GM21576 (cell line): Measurements from ENCODE around the gene HACE1.

Source experiments
- ATAC-seq: cut with Tn5 transposase; IDR thresholded peaks from one replicate; pipeline ENCODE4 v1.9.1; 2021; ENCODE audit warnings: mild to moderate bottlenecking, moderate library complexity; ENCODE audit not compliant: unreplicated experiment

The HACE1 gene

DNA sequence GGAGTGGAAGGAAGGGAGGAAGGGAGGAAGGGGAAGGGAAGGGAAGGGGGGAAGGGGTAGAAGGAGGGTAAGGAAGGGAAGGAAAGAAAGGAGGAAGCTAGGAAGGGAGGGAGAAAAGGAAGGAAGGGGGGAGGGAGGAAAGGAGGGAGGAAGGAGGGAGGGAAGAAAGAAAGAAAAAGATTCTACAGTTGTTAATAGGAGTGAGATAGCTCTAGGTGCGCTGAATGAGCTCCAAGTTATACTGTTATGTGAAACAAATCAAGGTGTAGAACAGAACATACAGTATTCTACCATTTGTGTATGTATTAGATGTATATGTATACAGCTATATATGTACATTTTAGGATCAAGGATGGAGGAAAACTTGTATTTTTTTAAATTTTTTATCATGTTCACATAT is 167.7 kb downstream of the HACE1 start:
- no peak for ATAC-seq

DNA sequence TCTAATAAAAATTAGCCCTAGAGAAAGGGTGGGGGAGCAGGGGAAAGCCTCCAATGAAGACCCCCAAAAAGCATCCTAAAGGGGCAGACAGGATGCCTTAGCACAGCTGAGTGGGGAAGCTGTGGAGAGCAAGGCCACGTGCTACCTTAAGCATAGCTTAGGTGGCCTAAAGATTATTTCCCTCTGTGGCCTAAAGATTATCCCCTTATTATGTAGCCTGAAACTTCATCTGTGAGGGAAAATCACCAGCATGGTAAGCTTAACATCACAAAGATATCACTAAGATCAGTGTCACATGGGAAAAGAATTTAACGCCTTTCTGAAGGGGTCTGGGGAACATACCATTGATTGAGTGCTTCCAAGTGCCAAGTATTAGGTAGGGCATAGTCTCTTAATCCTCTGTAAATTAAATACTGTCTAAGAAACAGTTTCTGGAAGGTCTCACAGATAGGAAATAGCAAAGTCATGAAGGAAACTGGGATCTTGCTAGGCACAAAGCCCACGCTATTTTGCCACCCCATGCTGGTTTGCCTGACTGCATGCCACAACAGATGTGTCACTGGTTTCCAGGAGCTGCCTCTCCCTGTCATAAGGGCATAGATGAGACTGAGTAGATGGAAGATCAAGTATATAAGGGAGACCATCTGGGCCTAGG is 170.0 kb downstream of the HACE1 start:
- no peak for ATAC-seq

DNA sequence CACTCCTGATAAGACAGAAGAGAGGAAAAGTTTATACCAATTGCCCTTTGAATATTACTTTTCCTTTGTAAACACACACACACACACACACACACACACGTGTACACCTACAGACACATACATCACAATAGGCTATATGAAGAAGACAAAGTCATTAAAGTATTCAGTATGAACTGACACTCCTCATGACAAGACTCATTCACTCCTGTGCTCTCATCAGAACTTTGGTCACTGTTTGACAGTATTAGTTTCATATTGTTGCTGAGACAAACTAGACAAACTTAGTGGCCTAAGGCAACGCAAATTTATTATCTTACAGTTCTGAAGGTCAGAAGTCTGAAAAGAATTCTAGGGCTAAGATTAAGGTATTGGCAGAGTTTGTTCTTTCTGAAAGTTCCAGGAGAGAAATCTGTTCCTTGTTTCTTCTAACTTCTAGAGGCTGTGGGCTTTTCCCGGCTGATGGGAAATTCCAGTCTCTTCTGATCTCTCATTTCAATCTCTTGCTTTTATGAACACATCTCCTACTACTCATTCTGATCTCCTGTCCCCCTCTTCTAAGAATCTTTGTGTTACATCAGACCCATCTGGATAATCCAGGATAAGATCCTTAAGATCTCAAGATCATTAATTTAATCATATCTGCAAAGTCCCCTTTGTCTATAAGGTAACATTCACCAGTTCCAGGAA is 171.3 kb downstream of the HACE1 start:
- ATAC-seq = no peak

- no peak for ATAC-seq
Observed at GRCh38 chr6:104686550-104687175, 173.1 kb downstream of the HACE1 start.

- ATAC-seq = no peak
Observed at GRCh38 chr6:104685871-104686549, 173.7 kb downstream of the HACE1 start.

- ATAC-seq = no peak
Observed at GRCh38 chr6:104684911-104685415, 174.8 kb downstream of the HACE1 start.

GRCh38 chr6:104683809-104684208 is 175.9 kb downstream of the HACE1 start:
- no peak for ATAC-seq

DNA sequence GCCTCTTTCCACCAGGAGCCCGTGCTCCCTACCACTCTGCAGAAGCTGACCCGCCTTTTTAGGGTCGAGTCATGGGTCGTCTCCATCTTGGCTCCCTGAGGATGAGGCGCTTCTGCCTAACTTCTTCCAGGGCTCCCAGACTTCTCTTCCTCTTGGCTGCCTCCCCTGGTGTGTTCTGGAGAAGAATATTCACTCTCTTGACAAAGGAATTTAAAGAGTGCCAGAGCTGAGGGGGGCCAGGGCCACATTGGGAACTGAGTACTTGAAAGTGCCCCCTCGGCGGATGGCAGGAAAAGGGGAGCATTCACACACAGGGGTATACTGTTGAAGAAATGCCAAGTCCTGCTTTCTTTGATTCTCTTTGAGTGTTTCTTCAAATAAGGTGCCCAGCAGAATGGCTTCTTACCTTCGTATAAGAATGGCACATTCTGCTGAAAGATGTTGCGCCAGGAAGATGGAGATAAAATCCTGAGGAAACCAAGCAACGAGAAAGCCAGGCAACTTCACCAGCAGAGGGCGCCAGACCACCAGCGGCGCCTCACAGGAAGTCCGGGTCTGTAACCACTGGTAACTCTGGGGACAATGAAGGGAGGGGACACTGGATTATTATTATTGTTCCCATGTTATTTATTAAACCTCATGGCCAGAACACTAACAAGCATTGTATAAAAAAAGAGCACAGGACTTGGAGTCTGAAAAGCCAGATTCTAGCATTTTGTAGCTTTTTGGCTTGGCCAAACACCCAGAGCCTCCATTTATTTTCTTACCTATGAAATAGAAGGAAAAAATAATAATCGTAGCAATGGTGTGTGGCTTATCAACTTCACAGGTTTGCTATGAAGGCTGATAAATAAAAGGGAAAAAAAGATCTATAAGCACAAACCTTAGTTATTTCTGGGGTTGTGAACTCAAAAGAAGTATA is 176.7 kb downstream of the HACE1 start:
- ATAC-seq = peak; percentile 81

GRCh38 chr6:104680539-104680938 is 179.2 kb downstream of the HACE1 start:
- ATAC-seq = no peak

- no peak for ATAC-seq
Observed at GRCh38 chr6:104679971-104680370, 179.7 kb downstream of the HACE1 start.
